HG02642 (cell line): ENCODE measurements around the gene FBXW5.

ENCODE experiments used
- ATAC-seq: cut with Tn5 transposase; IDR thresholded peaks from one replicate; pipeline ENCODE4 v1.9.1; 2021; ENCODE audit warnings: mild to moderate bottlenecking; ENCODE audit not compliant: unreplicated experiment, poor library complexity

Gene FBXW5

GRCh38 chr9:136978073-136978864 is 33.7 kb upstream of the FBXW5 start:
- ATAC-seq = no peak

GRCh38 chr9:136977649-136978072 is 33.1 kb upstream of the FBXW5 start:
- no peak for ATAC-seq

GRCh38 chr9:136977223-136977622 is 32.7 kb upstream of the FBXW5 start, which contains the start of gene PTGDS:
PTGDS (plus strand) TSS chr9:136977504; CDS start chr9:136977579, 75 bp downstream.
- no peak for ATAC-seq

GRCh38 chr9:136975644-136976043 is 31.1 kb upstream of the FBXW5 start:
- ATAC-seq = no peak

GRCh38 chr9:136974817-136975535 is 30.4 kb upstream of the FBXW5 start:
- no peak for ATAC-seq

GRCh38 chr9:136973618-136974617 is 29.4 kb upstream of the FBXW5 start:
- ATAC-seq = no peak

GRCh38 chr9:136972743-136973142 is 28.2 kb upstream of the FBXW5 start:
- ATAC-seq = no peak

- ATAC-seq = no peak
These were observed 27.8 kb upstream of the FBXW5 start for GRCh38 chr9:136972335-136972734.

GRCh38 chr9:136971746-136972145 is 27.2 kb upstream of the FBXW5 start:
- no peak for ATAC-seq

- no peak for ATAC-seq
These were observed 25.8 kb upstream of the FBXW5 start for GRCh38 chr9:136970361-136970760.

GRCh38 chr9:136969774-136970173 is 25.2 kb upstream of the FBXW5 start:
- no peak for ATAC-seq

GRCh38 chr9:136969150-136969549 is 24.6 kb upstream of the FBXW5 start:
- no peak for ATAC-seq

- ATAC-seq = no peak
These were observed 24.0 kb upstream of the FBXW5 start for GRCh38 chr9:136968333-136969127.

- no peak for ATAC-seq
These were observed 21.4 kb upstream of the FBXW5 start for GRCh38 chr9:136965771-136966484.

- ATAC-seq = no peak
These were observed 20.4 kb upstream of the FBXW5 start for GRCh38 chr9:136964833-136965422.

- ATAC-seq = no peak
These were observed 19.7 kb upstream of the FBXW5 start for GRCh38 chr9:136964171-136964689.

- ATAC-seq = no peak
These were observed 19.2 kb upstream of the FBXW5 start for GRCh38 chr9:136963751-136964150.

GRCh38 chr9:136963341-136963740 is 18.8 kb upstream of the FBXW5 start:
- no peak for ATAC-seq
